SK-N-SH treated with all-trans-retinoic acid at 6 μM for 48 hours (cell line): ENCODE results near the gene TTC7B.

Experiments
- ATAC-seq: fragments of 200-7000 bp; cut with Tn5 transposase; 3 replicates; pipeline ENCODE4 v1.9.1; 2020; ENCODE audit warnings: mild to moderate bottlenecking, moderate library complexity
- ARNTL ChIP-seq: fragments of 450-650 bp; formaldehyde crosslinking; IDR thresholded peaks from 2 replicates; pipeline ENCODE4 v1.5.0; 2020; ENCODE audit warnings: low read depth, mild to moderate bottlenecking, moderate library complexity, borderline replicate concordance
- CSDC2 ChIP-seq: fragments of 250-450 bp; sonication (Bioruptor Pico); IDR thresholded peaks from 2 replicates; pipeline ENCODE4 v1.5.0; 2020; ENCODE audit warnings: mild to moderate bottlenecking, moderate library complexity
- ESRRG ChIP-seq: fragments of 250-450 bp; sonication (Bioruptor Pico); IDR thresholded peaks from 2 replicates; pipeline ENCODE4 v1.6.1; 2021; ENCODE audit warnings: mild to moderate bottlenecking
- GLIS3 ChIP-seq: fragments of 250-450 bp; sonication (Bioruptor Pico); IDR thresholded peaks from 2 replicates; pipeline ENCODE4 v1.5.0; 2020; ENCODE audit warnings: mild to moderate bottlenecking, moderate library complexity
- ISL1 ChIP-seq: fragments of 250-450 bp; sonication (Bioruptor Pico); IDR thresholded peaks from 2 replicates; pipeline ENCODE4 v2.1.2; 2022; ENCODE audit warnings: mild to moderate bottlenecking, moderate library complexity
- OSR1 ChIP-seq: fragments of 250-450 bp; sonication (Bioruptor Pico); IDR thresholded peaks from 2 replicates; pipeline ENCODE4 v1.8.0; 2022; ENCODE audit warnings: moderate library complexity, mild to moderate bottlenecking, inconsistent platforms
- PPARA ChIP-seq: fragments of 250-450 bp; sonication (Bioruptor Pico); IDR thresholded peaks from 2 replicates; pipeline ENCODE4 v1.5.0; 2020; ENCODE audit warnings: mild to moderate bottlenecking, borderline replicate concordance
- RARB ChIP-seq: fragments of 250-450 bp; sonication (Bioruptor Pico); IDR thresholded peaks from 2 replicates; pipeline ENCODE4 v1.8.0; 2021; ENCODE audit warnings: mild to moderate bottlenecking, moderate library complexity
- SNAI2 ChIP-seq: fragments of 250-450 bp; sonication (Bioruptor Pico); IDR thresholded peaks from 2 replicates; pipeline ENCODE4 v1.5.0; 2020; ENCODE audit warnings: mild to moderate bottlenecking, moderate library complexity
- TCF4 ChIP-seq: fragments of 250-450 bp; sonication (Bioruptor Pico); IDR thresholded peaks from 2 replicates; pipeline ENCODE4 v1.8.0; 2021; ENCODE audit warnings: mild to moderate bottlenecking, moderate library complexity, borderline replicate concordance
- ZC3H10 ChIP-seq: fragments of 250-450 bp; sonication (Bioruptor Pico); IDR thresholded peaks from 2 replicates; pipeline ENCODE4 v1.5.1; 2021; ENCODE audit warnings: mild to moderate bottlenecking, moderate library complexity
- ZFP30 ChIP-seq: fragments of 450-650 bp; formaldehyde crosslinking; IDR thresholded peaks from 2 replicates; pipeline ENCODE4 v1.5.0; 2022; ENCODE audit warnings: mild to moderate bottlenecking, moderate library complexity
- ZNF565 ChIP-seq: fragments of 450-650 bp; formaldehyde crosslinking; conservative IDR thresholded peaks from 2 replicates; pipeline ENCODE4 v1.5.0; 2020; ENCODE audit warnings: low read depth, mild to moderate bottlenecking, moderate library complexity
- TF ChIP-seq, protein P1 (sequence below): fragments of 250-450 bp; sonication (Bioruptor Pico); IDR thresholded peaks from 2 replicates; pipeline ENCODE4 v1.8.0; 2020; ENCODE audit warnings: mild to moderate bottlenecking, moderate library complexity, borderline replicate concordance
- TF ChIP-seq, protein P2 (sequence below): fragments of 250-450 bp; sonication (Bioruptor Pico); IDR thresholded peaks from 2 replicates; pipeline ENCODE4 v1.5.1; 2020; ENCODE audit warnings: low read depth, mild to moderate bottlenecking, moderate library complexity
- TF ChIP-seq, protein P3 (sequence below): fragments of 250-450 bp; sonication (Bioruptor Pico); IDR thresholded peaks from 2 replicates; pipeline ENCODE4 v1.5.0; 2020; ENCODE audit warnings: mild to moderate bottlenecking, moderate library complexity
- TF ChIP-seq, protein P4 (sequence below): fragments of 250-450 bp; sonication (Bioruptor Pico); IDR thresholded peaks from 2 replicates; pipeline ENCODE4 v1.5.1; 2021; ENCODE audit warnings: mild to moderate bottlenecking, moderate library complexity

Gene TTC7B

DNA sequence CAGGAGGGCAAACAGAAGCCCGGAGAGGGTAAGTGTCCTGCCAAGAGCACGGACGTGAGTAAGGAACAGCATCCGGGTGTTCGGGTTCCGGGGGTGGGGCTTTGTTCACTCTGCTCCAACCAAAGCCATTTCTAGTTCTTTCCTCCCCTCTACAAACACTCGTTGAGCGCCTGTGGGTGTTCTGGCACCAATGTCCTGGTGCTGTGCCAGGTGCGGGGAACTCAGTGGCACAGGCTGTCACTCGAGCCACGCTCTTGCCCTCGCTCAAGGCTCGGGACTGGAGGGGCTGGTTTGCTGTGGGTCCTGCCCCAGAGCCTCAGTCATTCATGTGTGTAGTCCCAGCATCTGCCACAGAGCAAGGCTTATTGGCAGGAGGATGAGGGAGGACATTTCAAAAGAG is 261.9 kb downstream of the TTC7B start:
- ATAC-seq, result no peak
- TF ChIP-seq ESRRG (CRISPR knock-in tag), result no peak

DNA sequence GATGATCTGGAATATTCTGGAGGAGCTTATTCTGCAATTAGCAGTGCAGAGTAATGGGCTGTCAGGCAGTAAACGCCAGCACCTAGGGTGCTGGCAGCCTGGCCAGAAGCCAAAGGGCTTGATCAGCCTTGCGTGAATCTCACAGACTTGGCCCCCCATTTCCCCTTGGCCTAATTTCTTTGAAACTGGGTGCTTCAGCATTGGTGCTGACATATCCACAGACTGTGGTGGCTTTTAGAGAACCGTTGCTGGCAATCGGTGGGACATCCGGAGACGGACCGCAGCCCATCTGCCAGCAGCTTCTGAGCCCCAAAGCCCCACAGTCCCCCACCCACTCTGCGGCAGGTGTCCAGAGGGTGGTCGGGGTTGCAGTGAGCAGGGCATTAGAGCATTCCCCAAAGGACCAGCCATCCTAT is 262.3 kb downstream of the TTC7B start:
- no peak for ATAC-seq
- no peak for TF ChIP-seq ARNTL (CRISPR knock-in tag)
- TF ChIP-seq SNAI2, result no peak
- TF ChIP-seq, protein P1, sequence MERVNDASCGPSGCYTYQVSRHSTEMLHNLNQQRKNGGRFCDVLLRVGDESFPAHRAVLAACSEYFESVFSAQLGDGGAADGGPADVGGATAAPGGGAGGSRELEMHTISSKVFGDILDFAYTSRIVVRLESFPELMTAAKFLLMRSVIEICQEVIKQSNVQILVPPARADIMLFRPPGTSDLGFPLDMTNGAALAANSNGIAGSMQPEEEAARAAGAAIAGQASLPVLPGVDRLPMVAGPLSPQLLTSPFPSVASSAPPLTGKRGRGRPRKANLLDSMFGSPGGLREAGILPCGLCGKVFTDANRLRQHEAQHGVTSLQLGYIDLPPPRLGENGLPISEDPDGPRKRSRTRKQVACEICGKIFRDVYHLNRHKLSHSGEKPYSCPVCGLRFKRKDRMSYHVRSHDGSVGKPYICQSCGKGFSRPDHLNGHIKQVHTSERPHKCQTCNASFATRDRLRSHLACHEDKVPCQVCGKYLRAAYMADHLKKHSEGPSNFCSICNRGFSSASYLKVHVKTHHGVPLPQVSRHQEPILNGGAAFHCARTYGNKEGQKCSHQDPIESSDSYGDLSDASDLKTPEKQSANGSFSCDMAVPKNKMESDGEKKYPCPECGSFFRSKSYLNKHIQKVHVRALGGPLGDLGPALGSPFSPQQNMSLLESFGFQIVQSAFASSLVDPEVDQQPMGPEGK (CRISPR knock-in tag), result no peak

DNA sequence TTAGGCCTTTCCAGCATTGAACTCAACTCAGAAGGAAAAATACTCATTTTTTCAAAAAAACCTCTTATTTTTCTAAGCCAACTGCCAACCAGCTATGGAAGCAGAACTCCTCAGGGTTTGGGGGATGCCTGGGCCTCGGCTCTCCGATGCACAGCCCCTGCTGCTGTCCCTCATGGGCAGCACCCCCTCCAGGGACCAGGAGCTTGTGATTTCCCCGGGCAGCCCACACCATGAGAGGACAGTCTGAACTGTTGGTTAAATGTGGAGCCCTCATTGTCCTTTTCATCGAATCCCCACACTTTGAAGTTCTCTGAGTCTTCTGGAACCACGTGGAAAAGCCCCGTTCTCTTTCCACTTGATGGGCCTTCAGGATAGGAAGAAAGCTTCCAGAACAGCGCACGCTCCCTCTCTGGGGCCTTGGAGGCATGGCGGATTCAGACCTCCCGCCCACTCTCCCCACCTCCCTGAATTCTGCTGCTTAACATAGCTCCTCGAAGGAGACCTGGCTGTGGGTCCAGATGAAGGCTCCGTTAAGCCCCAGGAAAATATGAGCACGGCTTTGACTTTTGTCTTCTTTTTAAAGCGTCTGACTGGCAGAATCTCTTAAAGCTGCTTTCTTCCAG is 262.8 kb downstream of the TTC7B start:
- ATAC-seq, result no peak
- TF ChIP-seq CSDC2 (CRISPR knock-in tag) (no peak), ESRRG (CRISPR knock-in tag) (no peak)
- TF ChIP-seq, protein P2, sequence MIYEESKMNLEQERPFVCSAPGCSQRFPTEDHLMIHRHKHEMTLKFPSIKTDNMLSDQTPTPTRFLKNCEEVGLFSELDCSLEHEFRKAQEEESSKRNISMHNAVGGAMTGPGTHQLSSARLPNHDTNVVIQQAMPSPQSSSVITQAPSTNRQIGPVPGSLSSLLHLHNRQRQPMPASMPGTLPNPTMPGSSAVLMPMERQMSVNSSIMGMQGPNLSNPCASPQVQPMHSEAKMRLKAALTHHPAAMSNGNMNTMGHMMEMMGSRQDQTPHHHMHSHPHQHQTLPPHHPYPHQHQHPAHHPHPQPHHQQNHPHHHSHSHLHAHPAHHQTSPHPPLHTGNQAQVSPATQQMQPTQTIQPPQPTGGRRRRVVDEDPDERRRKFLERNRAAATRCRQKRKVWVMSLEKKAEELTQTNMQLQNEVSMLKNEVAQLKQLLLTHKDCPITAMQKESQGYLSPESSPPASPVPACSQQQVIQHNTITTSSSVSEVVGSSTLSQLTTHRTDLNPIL (CRISPR knock-in tag), result no peak

DNA sequence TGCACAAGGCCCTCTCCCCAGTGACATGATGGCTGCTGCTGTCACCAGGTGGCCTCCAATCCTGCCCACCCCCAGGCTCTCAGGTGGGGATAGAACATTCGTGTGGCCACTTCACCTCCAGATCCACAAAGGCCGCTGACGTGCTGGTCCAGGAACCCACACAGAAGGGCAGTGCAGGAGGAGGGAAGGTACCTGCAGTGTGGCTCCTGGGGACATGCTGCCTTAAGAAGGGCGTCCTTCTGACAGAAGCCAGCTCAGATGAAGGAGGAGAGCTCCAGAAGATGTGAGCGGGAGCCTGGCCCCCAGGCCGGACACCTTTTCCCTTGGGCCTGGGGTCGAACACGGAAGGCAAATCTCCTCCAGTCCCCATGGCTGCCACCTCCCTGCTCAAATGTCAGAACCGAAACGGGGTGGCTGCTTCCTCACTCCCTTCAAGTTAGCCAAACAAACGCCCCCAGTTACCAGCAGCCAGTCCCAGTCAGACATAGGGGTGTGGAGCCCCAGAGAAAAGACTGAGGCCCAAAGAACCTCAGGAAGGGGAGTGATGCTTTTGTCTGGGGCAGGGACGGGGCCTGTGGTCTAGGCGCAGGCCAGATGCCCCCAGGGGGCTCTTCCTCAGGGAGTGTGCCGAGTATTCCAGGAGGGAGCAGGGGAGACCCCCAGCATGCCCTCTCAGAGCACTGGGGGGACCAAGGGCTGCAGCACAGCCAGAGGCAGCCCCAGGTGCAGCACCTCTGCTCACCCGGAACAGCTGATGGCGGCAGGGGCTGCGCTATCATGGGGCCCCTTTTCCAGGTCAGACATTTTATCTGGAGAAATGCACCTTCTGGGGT is 263.5 kb downstream of the TTC7B start:
- ATAC-seq, result no peak
- TF ChIP-seq, protein P3, sequence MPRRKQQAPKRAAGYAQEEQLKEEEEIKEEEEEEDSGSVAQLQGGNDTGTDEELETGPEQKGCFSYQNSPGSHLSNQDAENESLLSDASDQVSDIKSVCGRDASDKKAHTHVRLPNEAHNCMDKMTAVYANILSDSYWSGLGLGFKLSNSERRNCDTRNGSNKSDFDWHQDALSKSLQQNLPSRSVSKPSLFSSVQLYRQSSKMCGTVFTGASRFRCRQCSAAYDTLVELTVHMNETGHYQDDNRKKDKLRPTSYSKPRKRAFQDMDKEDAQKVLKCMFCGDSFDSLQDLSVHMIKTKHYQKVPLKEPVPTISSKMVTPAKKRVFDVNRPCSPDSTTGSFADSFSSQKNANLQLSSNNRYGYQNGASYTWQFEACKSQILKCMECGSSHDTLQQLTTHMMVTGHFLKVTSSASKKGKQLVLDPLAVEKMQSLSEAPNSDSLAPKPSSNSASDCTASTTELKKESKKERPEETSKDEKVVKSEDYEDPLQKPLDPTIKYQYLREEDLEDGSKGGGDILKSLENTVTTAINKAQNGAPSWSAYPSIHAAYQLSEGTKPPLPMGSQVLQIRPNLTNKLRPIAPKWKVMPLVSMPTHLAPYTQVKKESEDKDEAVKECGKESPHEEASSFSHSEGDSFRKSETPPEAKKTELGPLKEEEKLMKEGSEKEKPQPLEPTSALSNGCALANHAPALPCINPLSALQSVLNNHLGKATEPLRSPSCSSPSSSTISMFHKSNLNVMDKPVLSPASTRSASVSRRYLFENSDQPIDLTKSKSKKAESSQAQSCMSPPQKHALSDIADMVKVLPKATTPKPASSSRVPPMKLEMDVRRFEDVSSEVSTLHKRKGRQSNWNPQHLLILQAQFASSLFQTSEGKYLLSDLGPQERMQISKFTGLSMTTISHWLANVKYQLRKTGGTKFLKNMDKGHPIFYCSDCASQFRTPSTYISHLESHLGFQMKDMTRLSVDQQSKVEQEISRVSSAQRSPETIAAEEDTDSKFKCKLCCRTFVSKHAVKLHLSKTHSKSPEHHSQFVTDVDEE (CRISPR knock-in tag), result no peak
- no peak for TF ChIP-seq SNAI2
- no peak for TF ChIP-seq OSR1 (CRISPR knock-in tag)
- TF ChIP-seq, protein P4, sequence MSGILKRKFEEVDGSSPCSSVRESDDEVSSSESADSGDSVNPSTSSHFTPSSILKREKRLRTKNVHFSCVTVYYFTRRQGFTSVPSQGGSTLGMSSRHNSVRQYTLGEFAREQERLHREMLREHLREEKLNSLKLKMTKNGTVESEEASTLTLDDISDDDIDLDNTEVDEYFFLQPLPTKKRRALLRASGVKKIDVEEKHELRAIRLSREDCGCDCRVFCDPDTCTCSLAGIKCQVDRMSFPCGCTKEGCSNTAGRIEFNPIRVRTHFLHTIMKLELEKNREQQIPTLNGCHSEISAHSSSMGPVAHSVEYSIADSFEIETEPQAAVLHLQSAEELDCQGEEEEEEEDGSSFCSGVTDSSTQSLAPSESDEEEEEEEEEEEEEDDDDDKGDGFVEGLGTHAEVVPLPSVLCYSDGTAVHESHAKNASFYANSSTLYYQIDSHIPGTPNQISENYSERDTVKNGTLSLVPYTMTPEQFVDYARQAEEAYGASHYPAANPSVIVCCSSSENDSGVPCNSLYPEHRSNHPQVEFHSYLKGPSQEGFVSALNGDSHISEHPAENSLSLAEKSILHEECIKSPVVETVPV, result no peak
- TF ChIP-seq GLIS3 (CRISPR knock-in tag), result no peak
- TF ChIP-seq, protein P2 (CRISPR knock-in tag), result no peak
- no peak for TF ChIP-seq ZFP30 (CRISPR knock-in tag)
- TF ChIP-seq PPARA (CRISPR knock-in tag), result no peak
- TF ChIP-seq ZC3H10, result no peak
- no peak for TF ChIP-seq ISL1
- TF ChIP-seq TCF4 (CRISPR knock-in tag), result no peak
- no peak for TF ChIP-seq RARB (CRISPR knock-in tag)
- TF ChIP-seq, protein P1 (CRISPR knock-in tag), result no peak
- TF ChIP-seq ZNF565, result no peak
